IMR-90 (cell line): ENCODE data around the gene NXN. TPM values are rescaled to one million over a fixed set of nuclear protein-coding genes. Genes with fewer than 3 reads are reported as not detected.

Source experiments
- ATAC-seq: fragments of 200-7000 bp; cut with Tn5 transposase; 2 replicates; pipeline ENCODE4 v1.9.1; 2020; ENCODE audit warnings: low read depth, mild to moderate bottlenecking, moderate library complexity
- BruUV-seq: library from RNA; stranded (reverse); fragments of 400-500 nt; replicated peaks from 2 replicates; lab custom pipeline; 2021; lab: Mats Ljungman, UMichigan
- CTCF ChIA-PET: fragments of 300-600 bp; formaldehyde crosslinking; extraction: SDS; loops from one replicate; lab custom pipeline; 2021; ENCODE audit warnings: antibody characterized with exemption; lab: Yijun Ruan, JAX
- POLR2A ChIA-PET: fragments of 300-600 bp; sonication (Branson Sonifier 250); formaldehyde crosslinking; loops from one replicate; lab custom pipeline; 2022; ENCODE audit warnings: antibody characterized with exemption; ENCODE audit not compliant: unreplicated experiment; lab: Charles Lee
- DNase-seq: peaks from one replicate; pipeline ENCODE4 v3.0.0; 2013
- H2AFZ ChIP-seq: replicated peaks from 2 replicates; pipeline ENCODE3; 2013; ENCODE audit warnings: low read length, mild to moderate bottlenecking; ENCODE audit not compliant: poor library complexity
- H2AK5ac ChIP-seq: 2 replicates; pipeline ENCODE4 v1.6.1; 2013; ENCODE audit warnings: low read depth, low read length, inconsistent platforms
- H2AK9ac ChIP-seq: replicated peaks from 2 replicates; pipeline ENCODE3; 2013; ENCODE audit warnings: mild to moderate bottlenecking, low read depth, low read length, moderate library complexity; ENCODE audit not compliant: poor library complexity
- H2BK120ac ChIP-seq: 2 replicates; pipeline ENCODE4 v1.6.1; 2013; ENCODE audit warnings: low read depth, low read length, inconsistent platforms
- H2BK15ac ChIP-seq: 3 replicates; pipeline ENCODE4 v1.6.1; 2013; ENCODE audit warnings: low read depth, low read length, inconsistent platforms
- H2BK20ac ChIP-seq: 2 replicates; pipeline ENCODE4 v1.6.1; 2013; ENCODE audit warnings: low read depth, mild to moderate bottlenecking, inconsistent platforms, low read length, moderate library complexity
- H2BK5ac ChIP-seq: 2 replicates; pipeline ENCODE4 v1.6.1; 2013; ENCODE audit warnings: mild to moderate bottlenecking, low read depth, low read length, inconsistent platforms; ENCODE audit not compliant: poor library complexity, severe bottlenecking
- H3K14ac ChIP-seq: replicated peaks from 2 replicates; pipeline ENCODE4 v1.6.1; 2013; ENCODE audit warnings: low read depth, low read length, inconsistent platforms
- H3K18ac ChIP-seq: 2 replicates; pipeline ENCODE4 v1.6.1; 2013; ENCODE audit warnings: low read depth, low read length, control low read depth
- H3K23ac ChIP-seq: 2 replicates; pipeline ENCODE4 v1.6.1; 2013; ENCODE audit warnings: low read depth, low read length, inconsistent platforms
- H3K27ac ChIP-seq: 2 replicates; pipeline ENCODE4 v1.5.1; 2013; ENCODE audit warnings: mild to moderate bottlenecking, control low read depth, low read length; ENCODE audit not compliant: insufficient read depth
- H3K27me3 ChIP-seq: 2 replicates; pipeline ENCODE4 v1.6.1; 2013; ENCODE audit warnings: low read length; ENCODE audit not compliant: control insufficient read depth, insufficient read depth
- H3K36me3 ChIP-seq: 2 replicates; pipeline ENCODE4 v1.6.1; 2013; ENCODE audit warnings: low read length, mixed read lengths; ENCODE audit not compliant: control insufficient read depth, insufficient read depth
- H3K4ac ChIP-seq: 2 replicates; pipeline ENCODE4 v1.6.1; 2013; ENCODE audit warnings: low read depth, low read length, inconsistent platforms
- H3K4me1 ChIP-seq: 2 replicates; pipeline ENCODE4 v1.6.1; 2013; ENCODE audit warnings: low read length, mixed read lengths; ENCODE audit not compliant: control insufficient read depth, insufficient read depth
- H3K4me2 ChIP-seq: 2 replicates; pipeline ENCODE4 v1.6.1; 2013; ENCODE audit warnings: low read depth, mild to moderate bottlenecking, control low read depth, low read length, moderate library complexity
- H3K4me3 ChIP-seq: 2 replicates; pipeline ENCODE4 v1.5.1; 2013; ENCODE audit warnings: low read depth, mild to moderate bottlenecking, control low read depth, low read length, moderate library complexity; ENCODE audit not compliant: insufficient read depth
- H3K56ac ChIP-seq: 2 replicates; pipeline ENCODE4 v1.6.1; 2013; ENCODE audit warnings: low read length, inconsistent platforms; ENCODE audit not compliant: insufficient read depth; ENCODE audit errors: extremely low read depth
- H3K79me1 ChIP-seq, 2 experiments: 2 replicates each; pipeline ENCODE4 v1.6.1; 2013; ENCODE audit warnings: low read length in 2 of 2, inconsistent platforms in 1 of 2, low read depth in 1 of 2
- H3K9ac ChIP-seq: 2 replicates; pipeline ENCODE4 v1.6.1; 2013; ENCODE audit warnings: low read depth, low read length, control low read depth
- H3K9me1 ChIP-seq: 2 replicates; pipeline ENCODE4 v1.6.1; 2013; ENCODE audit warnings: low read length, inconsistent platforms; ENCODE audit not compliant: insufficient read depth
- H3K9me3 ChIP-seq: 2 replicates; pipeline ENCODE4 v1.6.1; 2013; ENCODE audit warnings: low read length; ENCODE audit not compliant: control insufficient read depth, insufficient read depth
- H4K20me1 ChIP-seq: 2 replicates; pipeline ENCODE4 v1.6.1; 2013; ENCODE audit warnings: low read length, inconsistent platforms; ENCODE audit not compliant: insufficient read depth
- H4K5ac ChIP-seq: 2 replicates; pipeline ENCODE4 v1.6.1; 2013; ENCODE audit warnings: mild to moderate bottlenecking, low read depth, low read length, control low read depth
- H4K8ac ChIP-seq, 2 experiments: 2 replicates each; pipeline ENCODE4 v1.6.1; 2013; ENCODE audit warnings: low read depth in 2 of 2, low read length in 2 of 2, control low read depth in 1 of 2, inconsistent platforms in 1 of 2
- H4K91ac ChIP-seq: 2 replicates; pipeline ENCODE4 v1.6.1; 2013; ENCODE audit warnings: low read depth, low read length, inconsistent platforms; ENCODE audit not compliant: insufficient read depth
- BHLHE40 ChIP-seq: fragments of 150-350 bp; IDR thresholded peaks from 2 replicates; pipeline ENCODE4 v1.6.1; 2016; ENCODE audit warnings: mild to moderate bottlenecking, low read depth, low read length
- FOS ChIP-seq: fragments of 150-350 bp; IDR thresholded peaks from 2 replicates; pipeline ENCODE4 v1.6.1; 2016; ENCODE audit warnings: low read depth, low read length
- MAFK ChIP-seq: IDR thresholded peaks from 2 replicates; pipeline ENCODE4 v1.6.1; 2012; ENCODE audit warnings: low read depth, low read length, improper control_type of control experiment
- MAZ ChIP-seq: IDR thresholded peaks from 2 replicates; pipeline ENCODE4 v1.6.1; 2012; ENCODE audit warnings: low read depth, mild to moderate bottlenecking, low read length, improper control_type of control experiment, moderate library complexity, borderline replicate concordance
- NFE2L2 ChIP-seq: fragments of 150-350 bp; IDR thresholded peaks from 2 replicates; pipeline ENCODE4 v1.6.1; 2016; ENCODE audit warnings: low read depth, mild to moderate bottlenecking, low read length
- RCOR1 ChIP-seq: IDR thresholded peaks from 2 replicates; pipeline ENCODE4 v1.6.1; 2012; ENCODE audit warnings: mild to moderate bottlenecking, low read length, improper control_type of control experiment; ENCODE audit not compliant: insufficient replicate concordance
- WGBS, 2 experiments: methylation state at CpG; one replicate each; pipeline versions ENCODE4 v1.1.5 to v1.1.7; 2013; ENCODE audit warnings: missing lambda C conversion rate in 2 of 2; ENCODE audit not compliant: insufficient read length in 1 of 2; ENCODE audit errors: extremely low coverage in 2 of 2; 5-methylcytosine and 5-hydroxymethylcytosine counted together
- dilution Hi-C: fragments of 300-500 bp; cut with HindIII; formaldehyde crosslinking; loops from one replicate; pipeline ENCODE4 v1.14.3; 2018; ENCODE audit warnings: low sequenced_read_pairs; ENCODE audit not compliant: unreplicated experiment
- in situ Hi-C: fragments of 300-500 bp; cut with MboI; formaldehyde crosslinking; loops from 3 replicates; pipeline ENCODE4 v1.14.3; 2019; ENCODE audit warnings: low sequenced_read_pairs, inconsistent platforms, mixed read lengths
- intact Hi-C: fragments of 100-400 bp; cut with micrococcal nuclease; formaldehyde crosslinking; loops from 2 replicates; pipeline ENCODE4 v1.10.0; 2022
- polyA plus RNA-seq, 3 experiments: library from polyadenylated mRNA; depleted of rRNA; stranded (reverse); fragments of >200 nt; gene quantifications; 2 replicates each; pipeline ENCODE4 v1.2.3, GENCODE V29; 2012; ENCODE audit warnings: low replicate concordance in 1 of 3
- total RNA-seq: library from RNA; depleted of rRNA; stranded (reverse); fragments of >200 nt; gene quantifications from 2 replicates; pipeline ENCODE4 v1.2.3, GENCODE V29; 2012
- TF ChIP-seq, protein P1 (sequence below): fragments of 150-350 bp; IDR thresholded peaks from 2 replicates; pipeline ENCODE4 v1.6.1; 2016; ENCODE audit warnings: low read depth, mild to moderate bottlenecking, low read length, moderate library complexity, borderline replicate concordance
- TF ChIP-seq, protein P2 (sequence below): fragments of 150-350 bp; IDR thresholded peaks from 2 replicates; pipeline ENCODE4 v1.6.1; 2017; ENCODE audit warnings: mild to moderate bottlenecking, antibody characterized with exemption, low read length, low read depth

The NXN gene
- total and polyA plus RNA-seq, 2 of the 4 experiments (the other 2 are of a cell fraction): 52.5 to 116 TPM

DNA sequence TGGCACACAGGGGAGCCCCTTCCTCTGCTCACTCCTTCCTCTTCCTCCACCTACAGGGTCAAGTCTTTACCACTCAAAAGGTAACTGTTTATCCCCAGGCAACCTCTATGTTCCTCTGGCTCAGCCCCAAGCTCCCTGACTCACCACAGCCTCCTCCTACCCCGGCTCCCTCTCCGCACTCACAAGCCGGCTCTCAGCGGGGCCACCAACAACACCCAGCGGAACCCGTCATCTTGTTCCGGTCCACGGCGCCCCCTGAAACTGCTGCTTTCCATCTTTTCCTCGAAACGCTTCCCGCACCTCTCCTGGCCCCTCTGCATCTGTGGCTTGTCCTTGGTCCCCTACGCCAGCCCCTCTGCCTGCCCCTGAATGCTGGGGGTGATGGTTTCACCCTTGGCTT is 58.4 kb downstream of the NXN start:
- Histone ChIP-seq H3K4me2 (no peak overlapping the region), H2AK5ac (peak overlapping the region; percentile 47; the same call in 1 of the 2 replicates), H3K4me1 (peaks cover 10% of the 10 kb centered on the region), H2BK15ac (no peak overlapping the region), H3K14ac (no peak overlapping the region), H3K18ac (no peak overlapping the region), H3K79me1 (peaks cover 44 to 74% of the 10 kb centered on the region in 2 experiments), H3K56ac (no peak overlapping the region), H3K27me3 (no peaks in the 10 kb centered on the region), H3K4ac (no peak overlapping the region), H3K9me3 (no peaks in the 10 kb centered on the region), H2BK120ac (no peak overlapping the region), H3K23ac (no peak overlapping the region), H3K9me1 (peaks cover 12% of the 10 kb centered on the region), H3K36me3 (peaks cover 18% of the 10 kb centered on the region; the same call in 1 of the 2 replicates), H4K20me1 (peaks cover 58% of the 10 kb centered on the region), H2AFZ (no peak overlapping the region), H2BK5ac (no peak overlapping the region), H4K5ac (no peak overlapping the region), H3K27ac (no peak overlapping the region), H2AK9ac (peak overlapping the region; percentile 86), H2BK20ac (no peak overlapping the region), H4K8ac (no peak overlapping the region), H3K4me3 (no peak overlapping the region), H3K9ac (no peak overlapping the region), H4K91ac (no peak overlapping the region)
- CTCF ChIA-PET: no interaction called here
- no peak for ATAC-seq
- dilution Hi-C loops (no loop called here), in situ Hi-C loops (no loop called here), intact Hi-C loops (no loop called here)
- POLR2A ChIA-PET: no interaction called here
- 94% methylated on average over 6 of the region's 13 CpGs; no CpG with 5 or more reads in 1 of the 2 experiments for WGBS, 2 experiments
- DNase-seq: peak; percentile 47
- no peak for TF ChIP-seq RCOR1
- TF ChIP-seq, protein P1, sequence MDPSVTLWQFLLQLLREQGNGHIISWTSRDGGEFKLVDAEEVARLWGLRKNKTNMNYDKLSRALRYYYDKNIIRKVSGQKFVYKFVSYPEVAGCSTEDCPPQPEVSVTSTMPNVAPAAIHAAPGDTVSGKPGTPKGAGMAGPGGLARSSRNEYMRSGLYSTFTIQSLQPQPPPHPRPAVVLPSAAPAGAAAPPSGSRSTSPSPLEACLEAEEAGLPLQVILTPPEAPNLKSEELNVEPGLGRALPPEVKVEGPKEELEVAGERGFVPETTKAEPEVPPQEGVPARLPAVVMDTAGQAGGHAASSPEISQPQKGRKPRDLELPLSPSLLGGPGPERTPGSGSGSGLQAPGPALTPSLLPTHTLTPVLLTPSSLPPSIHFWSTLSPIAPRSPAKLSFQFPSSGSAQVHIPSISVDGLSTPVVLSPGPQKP: no peak
- no peak for TF ChIP-seq FOS
- TF ChIP-seq NFE2L2: no peak
- TF ChIP-seq MAZ: no peak
- TF ChIP-seq BHLHE40: no peak
- no peak for TF ChIP-seq MAFK
- TF ChIP-seq, protein P2, sequence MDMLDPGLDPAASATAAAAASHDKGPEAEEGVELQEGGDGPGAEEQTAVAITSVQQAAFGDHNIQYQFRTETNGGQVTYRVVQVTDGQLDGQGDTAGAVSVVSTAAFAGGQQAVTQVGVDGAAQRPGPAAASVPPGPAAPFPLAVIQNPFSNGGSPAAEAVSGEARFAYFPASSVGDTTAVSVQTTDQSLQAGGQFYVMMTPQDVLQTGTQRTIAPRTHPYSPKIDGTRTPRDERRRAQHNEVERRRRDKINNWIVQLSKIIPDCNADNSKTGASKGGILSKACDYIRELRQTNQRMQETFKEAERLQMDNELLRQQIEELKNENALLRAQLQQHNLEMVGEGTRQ: no peak
- BruUV-seq: no TSS peak
